HG02798 (cell line): ENCODE results near the gene APC2.

ENCODE experiments used
- ATAC-seq: cut with Tn5 transposase; IDR thresholded peaks from one replicate; pipeline ENCODE4 v1.9.1; 2021; ENCODE audit warnings: mild to moderate bottlenecking; ENCODE audit not compliant: unreplicated experiment, poor library complexity

The APC2 gene

GRCh38 chr19:1449467-1450442, at the start of gene APC2:
Gene APC2 (plus strand): TSS chr19:1450121. CDS start chr19:1453002, 2,881 bp downstream.
- ATAC-seq: no peak

- no peak for ATAC-seq
Measured at GRCh38 chr19:1400281-1401137, 49.4 kb upstream of the APC2 start.

GRCh38 chr19:1401138-1401888, 48.6 kb upstream of the APC2 start, which contains the start of gene GAMT:
Gene GAMT (minus strand): TSS chr19:1401542. CDS start chr19:1401476, 66 bp downstream.
- ATAC-seq: peak; percentile 49

- no peak for ATAC-seq
Measured at GRCh38 chr19:1401889-1402217, 48.1 kb upstream of the APC2 start.

GRCh38 chr19:1402411-1403070, 47.4 kb upstream of the APC2 start:
- no peak for ATAC-seq

- ATAC-seq: peak; percentile 91
Measured at GRCh38 chr19:1406774-1407527, 43.0 kb upstream of the APC2 start.

- ATAC-seq: peak; percentile 25
Measured at GRCh38 chr19:1407528-1408299, 42.2 kb upstream of the APC2 start, which contains the start of gene DAZAP1. Gene DAZAP1 (plus strand): TSS chr19:1407586. CDS start chr19:1407774, 188 bp downstream.

- ATAC-seq: no peak
Measured at GRCh38 chr19:1408300-1409203, 41.4 kb upstream of the APC2 start.

- ATAC-seq: no peak
Measured at GRCh38 chr19:1409204-1410005, 40.5 kb upstream of the APC2 start.

- ATAC-seq: no peak
Measured at GRCh38 chr19:1410136-1410786, 39.7 kb upstream of the APC2 start.

GRCh38 chr19:1410789-1411188, 39.1 kb upstream of the APC2 start:
- ATAC-seq: no peak

GRCh38 chr19:1411255-1412191, 38.4 kb upstream of the APC2 start:
- no peak for ATAC-seq

- ATAC-seq: no peak
Measured at GRCh38 chr19:1412323-1412923, 37.5 kb upstream of the APC2 start.

- no peak for ATAC-seq
Measured at GRCh38 chr19:1412995-1413800, 36.7 kb upstream of the APC2 start.
